GM20431 (cell line): ENCODE data around the gene ISL2.

Experiments
- in situ Hi-C: fragments of 300-500 bp; cut with MseI, MboI; formaldehyde crosslinking; loops from one replicate; pipeline ENCODE4 v1.15.0; 2020; ENCODE audit warnings: low sequenced_read_pairs; ENCODE audit not compliant: unreplicated experiment

ISL2 gene

GRCh38 chr15:76327191-76328105, 9.1 kb upstream of the ISL2 start:
- in situ Hi-C loops, result no loop called here

DNA sequence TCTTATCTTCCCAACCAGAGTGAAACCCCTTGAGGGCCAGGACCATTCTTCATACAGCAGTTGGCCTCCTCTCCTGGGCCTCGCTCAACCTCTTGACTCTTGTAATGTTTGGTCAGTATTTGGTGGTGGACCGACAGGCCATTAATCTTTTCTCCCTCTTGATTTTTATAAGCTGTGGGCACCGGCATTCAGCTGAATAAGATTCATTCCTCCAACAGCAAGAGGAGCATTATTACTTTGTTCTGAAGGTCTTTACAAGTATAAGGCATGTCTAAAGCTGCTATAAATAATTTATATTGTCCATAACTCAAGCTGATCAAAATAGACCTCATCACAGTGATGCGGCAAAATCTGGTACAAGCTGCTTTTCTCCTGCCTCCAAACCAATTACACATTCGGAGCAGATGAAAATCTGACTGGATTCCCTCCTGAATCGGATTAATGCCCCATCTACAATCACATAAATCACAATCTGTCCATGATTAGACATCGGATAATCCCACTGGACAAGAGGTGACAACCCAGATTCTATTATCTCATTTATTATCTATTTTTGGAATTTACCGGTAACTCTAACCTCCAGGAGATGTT, 8.4 kb upstream of the ISL2 start:
- in situ Hi-C loops, result no loop called here

DNA sequence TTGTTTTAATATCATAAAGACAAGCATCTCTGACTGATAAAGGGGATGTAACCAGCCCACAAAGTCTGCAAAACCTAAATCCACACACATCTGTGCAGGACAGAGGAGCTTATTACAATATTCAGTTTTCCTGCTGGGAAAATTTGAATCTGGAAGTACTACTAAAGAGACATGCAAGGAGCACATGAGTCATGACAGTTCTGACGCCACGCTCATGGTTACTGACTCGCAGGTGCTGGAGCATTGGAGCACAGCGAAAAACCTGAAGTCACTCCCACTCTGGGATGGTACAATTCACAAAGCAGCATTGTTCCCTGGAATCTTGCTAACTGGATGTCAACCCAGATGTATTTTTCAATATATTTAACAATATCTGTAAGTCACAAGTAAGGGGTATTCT, 7.6 kb upstream of the ISL2 start:
- in situ Hi-C loops, result no loop called here

GRCh38 chr15:76330080-76330680, 6.4 kb upstream of the ISL2 start:
- in situ Hi-C loops, result no loop called here

- in situ Hi-C loops, result no loop called here
Observed at GRCh38 chr15:76332796-76333195, 3.8 kb upstream of the ISL2 start.

GRCh38 chr15:76333309-76333708, 3.3 kb upstream of the ISL2 start:
- in situ Hi-C loops, result no loop called here

DNA sequence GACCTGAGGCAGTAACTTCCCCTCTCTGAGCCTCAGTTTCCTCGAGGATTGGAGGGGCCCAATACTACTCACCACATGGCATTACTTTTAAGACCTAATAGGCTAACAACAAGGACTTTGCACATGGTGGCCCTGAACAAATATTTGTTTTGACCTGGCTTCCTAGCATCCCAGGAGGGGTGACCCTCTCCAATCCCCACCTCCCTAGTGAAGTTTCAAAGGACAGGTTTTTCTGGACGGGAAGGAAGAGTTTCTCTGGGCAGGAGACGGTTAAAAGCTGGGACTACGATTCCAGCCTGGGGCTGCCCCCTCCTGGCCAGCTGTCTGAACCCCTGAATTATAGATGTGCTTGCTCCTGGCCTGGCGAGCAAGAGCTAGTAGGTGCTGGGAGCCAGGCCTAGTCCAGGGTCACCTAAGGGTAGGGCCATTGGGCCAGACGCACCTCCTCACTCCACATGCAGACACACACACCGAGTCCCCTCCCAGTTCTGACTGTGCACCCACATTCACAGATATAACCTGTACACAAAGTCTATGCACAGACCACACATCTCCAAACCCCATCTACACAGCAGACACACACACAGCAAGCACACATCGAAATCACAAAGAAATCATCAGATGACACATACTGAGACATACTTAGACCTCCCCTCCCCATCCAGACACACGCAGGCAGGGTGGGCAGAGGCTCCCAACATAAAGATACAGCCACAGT, 2.7 kb upstream of the ISL2 start:
- in situ Hi-C loops, result no loop called here

DNA sequence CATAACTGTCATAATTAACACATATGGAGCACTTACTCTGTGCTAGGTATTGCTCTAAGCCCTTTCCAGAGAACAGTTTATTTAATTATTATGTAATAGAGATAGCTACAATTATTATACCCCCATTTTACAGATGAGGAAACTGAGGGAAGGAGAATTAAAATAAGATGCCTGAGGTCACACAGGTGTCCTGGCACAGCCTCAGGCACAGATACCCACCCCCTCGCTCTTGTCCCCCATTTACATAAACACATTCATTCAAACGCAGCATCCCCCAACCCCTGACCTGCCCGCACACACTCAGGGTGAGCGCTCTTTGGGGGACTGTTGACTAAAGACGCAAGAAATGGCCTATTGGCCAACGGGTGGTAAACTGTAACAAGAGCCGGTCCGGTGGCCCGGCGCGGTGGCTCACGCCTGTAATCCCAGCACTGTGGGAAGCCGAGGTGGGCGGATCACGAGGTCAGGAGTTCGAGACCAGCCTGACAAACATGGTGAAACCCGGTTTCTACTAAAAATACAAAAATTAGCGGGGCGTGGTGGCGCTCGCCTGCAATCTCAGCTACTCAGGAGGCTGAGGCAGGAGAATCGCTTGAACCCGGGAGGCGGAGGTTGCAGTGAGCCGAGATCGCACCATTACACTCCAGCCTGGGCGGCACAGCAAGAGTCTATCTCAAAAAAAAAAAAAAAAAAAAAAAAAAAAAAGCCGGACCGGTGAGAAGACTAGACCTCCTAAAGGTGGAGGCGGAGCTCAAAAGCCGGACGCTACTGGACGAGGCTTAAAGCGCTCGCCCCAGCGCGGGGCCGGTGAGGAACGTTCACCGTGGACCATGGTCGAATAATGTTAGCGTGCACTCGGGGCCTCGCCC, 1.9 kb upstream of the ISL2 start:
- in situ Hi-C loops, result no loop called here

DNA sequence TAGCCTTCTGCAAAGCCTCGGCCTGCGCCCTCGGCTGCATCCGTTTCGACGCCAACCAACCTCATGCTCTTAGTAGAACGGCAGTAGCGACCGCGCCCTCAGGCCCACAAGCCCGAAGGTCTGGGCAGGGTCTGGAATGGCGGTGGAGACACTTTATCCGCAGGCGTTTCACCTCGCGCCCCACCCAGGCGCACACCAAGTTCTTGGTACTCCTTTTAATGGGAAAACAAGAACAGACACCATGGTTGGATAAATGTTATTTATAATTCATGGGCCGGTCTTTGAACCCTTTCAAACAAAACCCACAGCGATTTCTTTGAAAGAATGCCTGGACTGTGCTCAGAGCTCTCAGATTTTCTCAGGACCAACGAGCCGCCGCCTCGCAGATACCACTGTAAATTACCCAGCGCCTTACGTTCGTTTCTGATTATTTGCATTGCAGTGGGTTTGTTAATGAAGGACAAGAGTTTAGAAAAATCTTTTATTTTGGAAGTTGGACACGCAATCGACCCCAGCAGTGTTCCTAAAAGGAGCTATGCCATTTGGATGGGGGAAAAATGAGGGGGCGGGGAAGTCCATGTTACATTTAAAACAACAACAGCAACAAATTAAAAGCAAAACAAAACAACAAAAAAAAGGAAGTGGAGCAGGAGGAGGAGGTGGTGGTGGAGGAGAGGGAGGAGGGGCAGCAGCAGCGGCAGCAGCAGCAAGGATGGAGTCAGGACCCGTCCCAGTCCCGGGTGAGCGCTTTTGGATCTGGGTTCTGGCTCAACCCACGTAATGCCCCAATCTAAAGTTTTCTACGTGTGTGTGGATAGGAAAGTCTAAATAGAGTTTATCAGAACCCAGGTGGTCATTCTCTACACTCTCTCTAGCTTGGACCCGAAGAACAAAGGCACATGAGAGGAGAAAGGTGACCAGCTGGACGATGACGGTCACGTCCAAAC, 993 bp upstream of the ISL2 start:
- in situ Hi-C loops, result no loop called here

DNA sequence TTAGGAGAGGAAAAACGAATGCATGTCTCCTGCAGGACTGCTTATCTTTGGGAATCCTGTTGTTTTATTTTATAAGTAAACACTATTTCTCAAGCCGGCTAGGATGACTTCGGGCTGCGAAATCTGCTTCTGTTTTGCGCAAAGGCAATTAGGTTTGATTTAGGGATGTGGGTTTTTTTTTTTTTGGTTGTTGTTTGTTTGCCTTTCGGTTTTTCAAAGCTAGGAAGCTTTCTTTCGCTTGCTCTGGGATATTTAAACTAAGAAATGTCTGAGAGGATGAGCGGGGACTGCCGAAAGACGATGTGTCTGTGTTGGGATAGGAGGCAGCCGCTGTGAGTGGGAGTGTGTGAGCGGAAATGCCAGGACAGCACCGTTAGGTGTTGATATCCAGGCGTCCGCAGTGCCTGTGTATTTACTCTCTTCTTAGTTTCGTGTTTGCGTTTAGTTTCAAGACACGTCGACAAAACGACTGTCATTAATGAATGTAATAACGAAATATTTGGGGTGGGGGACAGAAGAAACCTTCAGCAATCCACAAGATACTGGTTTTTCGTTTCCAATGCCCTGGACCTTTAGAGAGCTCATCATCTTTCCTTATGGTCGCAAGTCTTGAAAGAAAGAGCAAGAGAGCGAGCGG, 604 bp downstream of the ISL2 start:
- in situ Hi-C loops, result no loop called here

DNA sequence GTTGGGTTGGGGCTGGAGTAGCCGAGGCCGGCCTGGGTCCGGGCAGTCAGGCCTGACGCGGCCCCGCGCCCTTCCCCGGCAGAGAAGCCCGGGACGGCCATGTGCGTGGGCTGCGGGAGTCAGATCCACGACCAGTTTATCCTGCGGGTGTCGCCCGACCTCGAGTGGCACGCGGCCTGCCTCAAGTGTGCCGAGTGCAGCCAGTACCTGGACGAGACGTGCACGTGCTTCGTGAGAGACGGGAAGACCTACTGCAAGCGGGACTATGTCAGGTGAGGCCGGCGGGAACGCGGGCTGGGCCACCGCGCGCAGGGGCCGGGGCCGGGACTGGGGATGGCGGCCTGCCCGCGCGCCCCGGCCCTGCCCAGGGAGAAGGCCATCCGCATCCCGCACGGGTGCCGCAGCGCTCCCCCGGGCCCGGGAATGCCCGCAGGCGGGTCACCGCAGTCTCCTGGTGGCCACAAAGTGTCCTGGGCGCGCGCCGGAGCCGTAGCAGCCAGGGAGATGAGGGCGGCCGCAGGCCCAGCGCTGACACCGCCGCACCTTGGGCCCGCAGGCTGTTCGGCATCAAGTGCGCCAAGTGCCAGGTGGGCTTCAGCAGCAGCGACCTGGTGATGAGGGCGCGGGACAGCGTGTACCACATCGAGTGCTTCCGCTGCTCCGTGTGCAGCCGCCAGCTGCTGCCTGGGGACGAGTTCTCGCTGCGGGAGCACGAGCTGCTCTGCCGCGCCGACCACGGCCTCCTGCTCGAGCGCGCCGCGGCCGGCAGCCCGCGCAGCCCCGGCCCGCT, 1.3 kb downstream of the ISL2 start:
- in situ Hi-C loops, result no loop called here

- in situ Hi-C loops, result no loop called here
Observed at GRCh38 chr15:76338486-76339304, 2.1 kb downstream of the ISL2 start.

DNA sequence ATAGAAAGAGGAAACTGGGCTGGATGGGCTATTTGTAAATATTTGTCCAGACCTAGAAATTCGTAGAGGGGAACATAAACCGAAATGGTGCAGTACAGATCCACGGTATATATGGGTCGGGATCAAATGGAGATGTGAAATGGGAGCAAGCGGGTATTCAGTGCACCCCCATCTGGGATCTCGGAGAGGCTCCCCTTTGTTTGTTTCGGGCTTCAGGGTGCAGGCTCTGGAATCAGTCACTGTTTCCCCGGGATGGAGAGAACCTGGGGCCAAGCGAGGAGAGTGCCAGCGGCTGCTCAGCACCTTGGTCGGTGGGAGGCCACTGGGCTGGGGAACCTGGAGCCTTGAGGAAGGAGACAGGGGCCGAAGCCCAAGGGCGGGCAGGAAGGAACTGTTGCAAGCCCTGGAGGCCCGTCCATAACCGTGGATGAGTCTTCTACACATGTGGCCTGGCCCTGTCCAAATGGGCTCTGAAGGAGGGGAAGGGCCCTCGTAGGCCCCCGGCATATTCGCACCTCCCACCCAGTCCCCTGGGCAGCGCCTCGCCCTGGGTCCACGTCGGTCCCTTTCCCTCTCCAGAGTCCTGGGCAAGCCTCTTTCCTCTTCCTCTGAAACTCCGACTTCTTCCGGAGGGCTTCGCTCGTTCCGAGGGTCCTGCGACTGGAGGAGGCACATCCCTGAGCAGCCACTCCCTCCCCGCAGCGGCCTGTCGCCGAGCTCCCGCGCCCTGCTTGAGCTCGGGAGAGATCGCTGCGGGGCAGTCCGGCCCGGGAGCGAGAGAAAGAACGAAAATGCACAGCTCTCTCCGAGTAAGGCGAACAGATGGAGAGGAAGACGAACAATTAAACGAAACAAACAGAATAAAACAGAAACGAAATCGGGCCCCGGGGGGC, 3.0 kb downstream of the ISL2 start:
- in situ Hi-C loops, result no loop called here

DNA sequence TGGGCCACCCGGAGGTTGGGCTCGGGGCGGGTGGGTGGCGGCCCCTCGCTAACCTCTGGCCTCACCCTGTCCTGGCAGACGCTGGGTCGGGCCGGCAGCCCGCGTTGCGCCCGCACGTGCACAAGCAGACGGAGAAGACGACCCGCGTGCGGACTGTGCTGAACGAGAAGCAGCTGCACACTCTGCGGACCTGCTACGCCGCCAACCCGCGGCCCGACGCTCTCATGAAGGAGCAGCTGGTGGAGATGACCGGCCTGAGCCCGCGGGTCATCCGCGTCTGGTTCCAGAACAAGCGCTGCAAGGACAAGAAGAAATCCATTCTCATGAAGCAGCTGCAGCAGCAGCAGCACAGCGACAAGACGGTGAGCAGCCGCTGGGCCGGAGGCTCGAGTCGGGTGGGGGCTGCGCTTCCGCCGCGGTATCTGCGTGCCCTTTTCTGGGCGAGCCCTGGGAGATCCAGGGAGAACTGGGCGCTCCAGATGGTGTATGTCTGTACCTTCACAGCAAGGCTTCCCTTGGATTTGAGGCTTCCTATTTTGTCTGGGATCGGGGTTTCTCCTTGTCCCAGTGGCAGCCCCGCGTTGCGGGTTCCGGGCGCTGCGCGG, 3.7 kb downstream of the ISL2 start:
- in situ Hi-C loops, result no loop called here

DNA sequence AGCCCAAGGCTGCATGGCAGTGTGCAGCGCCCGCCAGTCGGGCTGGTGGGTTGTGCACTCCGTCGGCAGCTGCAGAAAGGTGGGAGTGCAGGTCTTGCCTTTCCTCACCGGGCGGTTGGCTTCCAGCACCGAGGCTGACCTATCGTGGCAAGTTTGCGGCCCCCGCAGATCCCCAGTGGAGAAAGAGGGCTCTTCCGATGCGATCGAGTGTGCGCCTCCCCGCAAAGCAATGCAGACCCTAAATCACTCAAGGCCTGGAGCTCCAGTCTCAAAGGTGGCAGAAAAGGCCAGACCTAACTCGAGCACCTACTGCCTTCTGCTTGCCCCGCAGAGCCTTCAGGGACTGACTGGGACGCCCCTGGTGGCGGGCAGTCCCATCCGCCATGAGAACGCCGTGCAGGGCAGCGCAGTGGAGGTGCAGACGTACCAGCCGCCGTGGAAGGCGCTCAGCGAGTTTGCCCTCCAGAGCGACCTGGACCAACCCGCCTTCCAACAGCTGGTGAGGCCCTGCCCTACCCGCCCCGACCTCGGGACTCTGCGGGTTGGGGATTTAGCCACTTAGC, 4.3 kb downstream of the ISL2 start:
- in situ Hi-C loops, result no loop called here
